GM19397 (cell line): Measurements from ENCODE around the gene TMEM269.

Experiments
- ATAC-seq: cut with Tn5 transposase; IDR thresholded peaks from one replicate; pipeline ENCODE4 v1.9.1; 2021; ENCODE audit warnings: mild to moderate bottlenecking, moderate library complexity; ENCODE audit not compliant: unreplicated experiment

Gene TMEM269, protein sequence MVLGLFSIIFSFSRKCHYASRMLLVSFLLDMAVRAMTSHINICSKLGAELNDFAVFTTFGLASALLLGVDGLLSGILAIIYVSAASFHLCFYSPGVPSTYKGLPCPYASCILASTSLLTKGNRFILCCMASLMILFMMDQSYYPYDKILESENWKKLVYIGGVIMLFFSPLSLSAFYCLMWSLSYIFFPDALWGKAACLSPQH

DNA sequence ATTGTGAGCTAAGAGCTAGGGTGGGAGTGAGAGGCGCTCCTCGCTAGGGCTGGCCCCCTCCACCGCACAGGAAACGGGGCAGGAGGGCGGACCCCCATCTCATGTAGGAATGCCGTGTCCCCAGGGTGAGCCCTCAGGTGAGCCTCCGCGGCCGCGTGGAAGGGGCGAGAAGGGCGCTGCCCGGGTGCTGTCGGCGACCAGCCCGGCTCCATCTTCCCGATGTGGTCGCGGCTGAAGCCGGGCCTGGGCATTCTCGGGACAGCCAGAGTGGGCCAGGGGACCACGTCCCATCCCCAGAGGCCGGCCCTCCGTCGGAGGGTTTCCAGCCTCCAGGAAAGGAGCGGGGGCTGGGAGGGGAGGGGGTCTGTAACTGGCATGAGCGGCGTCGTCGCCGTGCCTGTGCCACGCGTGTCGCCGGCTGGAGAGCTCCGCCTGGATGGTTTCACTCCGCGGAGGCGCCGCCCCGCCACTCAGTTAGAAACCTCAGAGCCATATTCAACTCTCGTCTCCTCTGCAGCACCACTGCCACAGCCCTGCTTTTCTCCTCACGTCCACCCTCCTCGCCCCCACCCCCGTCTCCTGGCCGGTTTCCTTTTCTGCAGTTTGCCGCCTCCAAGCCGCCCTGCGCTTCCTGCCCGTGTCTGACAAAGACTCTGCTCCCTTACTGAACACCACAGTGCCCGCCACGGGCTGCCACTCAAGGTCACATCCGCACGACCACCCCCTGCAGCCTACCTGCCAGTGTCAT lies at the start of gene TMEM269:
Gene TMEM269, plus strand, starts transcription at position 46 of the 748 bp plus-strand sequence. CDS start 4,903 bp downstream, outside the sequence.
- ATAC-seq: no peak

DNA sequence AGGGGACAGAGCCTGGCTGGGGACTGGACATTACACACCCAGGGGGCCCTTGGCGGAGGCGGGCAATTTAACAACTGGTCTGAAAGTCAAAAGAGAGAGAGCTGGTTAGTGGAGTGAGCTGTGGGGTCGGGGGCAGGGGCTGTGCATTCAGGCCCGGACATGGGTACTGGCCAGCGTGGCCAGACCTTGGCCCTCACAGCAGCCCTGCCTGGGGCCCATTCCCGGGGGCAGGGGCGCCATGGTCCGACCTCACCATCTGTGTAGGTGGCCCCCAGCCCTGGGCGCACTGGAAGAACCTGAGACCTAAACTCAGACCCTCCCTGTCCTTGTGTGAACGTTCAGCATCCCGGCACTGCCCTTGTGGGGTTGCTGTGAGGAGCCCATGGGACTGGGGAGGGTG lies 49.7 kb upstream of the TMEM269 start:
- ATAC-seq: no peak

DNA sequence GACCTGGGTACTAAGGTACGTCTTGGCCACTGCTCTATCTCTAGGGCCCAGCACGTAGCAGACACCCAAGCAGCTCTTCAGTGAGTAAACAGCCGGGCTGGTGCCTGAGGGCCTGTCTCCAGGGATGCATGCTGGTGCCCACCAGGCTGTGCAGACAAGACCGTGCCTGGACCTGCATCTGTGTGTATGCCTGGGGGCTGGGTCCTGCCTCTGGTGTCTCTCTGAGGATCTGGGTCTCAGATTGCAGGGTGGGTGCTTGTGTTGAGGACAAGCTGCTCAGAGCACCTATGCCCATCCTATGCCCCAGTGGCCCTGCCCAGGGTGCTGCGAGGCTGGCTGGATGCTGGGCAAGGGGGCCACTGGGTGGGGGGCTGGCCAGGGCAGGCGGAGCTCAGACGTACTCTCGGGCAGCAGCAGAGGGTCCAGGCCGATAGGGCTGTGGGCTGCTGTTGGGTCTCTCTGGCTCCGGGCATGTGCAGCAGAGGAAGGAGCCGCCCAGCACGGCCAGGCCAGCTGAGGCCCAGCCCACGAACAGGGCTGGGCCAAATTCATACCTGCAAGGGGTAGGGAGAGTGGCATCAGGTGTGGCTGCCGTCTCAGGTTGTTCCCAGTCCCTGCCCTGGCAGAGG lies 49.2 kb upstream of the TMEM269 start:
- ATAC-seq: no peak

DNA sequence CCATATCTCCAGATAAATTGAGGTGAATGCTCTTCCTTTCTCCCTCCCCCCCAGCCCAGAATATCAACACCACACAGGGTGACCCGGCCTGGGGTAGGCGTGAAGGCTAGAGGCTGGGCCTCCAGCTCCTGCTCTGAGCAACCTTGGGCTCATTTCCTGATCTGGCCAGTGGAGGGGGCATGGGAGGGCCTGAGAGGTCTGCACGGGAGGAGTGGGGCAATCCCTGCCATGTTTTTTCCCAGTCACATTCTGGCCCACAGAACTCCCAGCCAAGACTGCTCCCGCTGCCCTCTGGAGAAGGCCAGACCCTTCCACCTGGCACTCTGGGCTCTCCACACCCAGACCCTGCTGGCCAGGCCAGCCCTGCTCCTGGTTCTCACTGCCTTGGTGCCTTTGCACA lies 48.6 kb upstream of the TMEM269 start:
- no peak for ATAC-seq

DNA sequence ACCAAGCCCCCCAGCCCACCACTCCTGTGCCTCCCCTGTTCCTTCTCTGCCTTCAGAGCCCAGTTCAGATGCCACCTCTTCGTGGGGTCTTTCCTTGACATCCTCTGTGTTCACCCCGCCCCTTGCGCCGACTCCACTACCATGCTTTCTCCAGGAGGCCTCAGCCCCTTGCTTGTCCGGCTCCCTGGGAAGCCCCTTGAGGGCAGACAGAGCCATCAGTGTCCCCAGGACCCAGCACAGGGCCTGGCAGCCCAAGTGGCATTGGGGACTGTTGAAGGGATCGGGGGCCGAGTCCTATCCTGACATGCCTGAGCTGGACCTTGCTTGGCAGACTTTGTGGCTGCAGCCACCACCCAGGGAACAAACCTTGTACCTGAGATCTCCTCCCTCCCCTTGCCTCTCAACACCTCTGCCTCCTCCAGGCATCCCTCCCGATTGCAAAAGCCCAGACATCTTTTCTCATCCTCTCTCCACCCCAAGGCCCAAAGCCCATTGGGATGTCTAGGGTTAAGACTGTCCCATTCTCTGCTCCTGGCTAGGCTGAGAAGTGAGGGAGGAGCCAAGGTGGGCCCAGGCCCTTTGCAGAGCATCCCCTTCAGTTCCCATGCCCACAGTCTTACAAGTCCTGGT lies 48.1 kb upstream of the TMEM269 start:
- ATAC-seq: no peak

DNA sequence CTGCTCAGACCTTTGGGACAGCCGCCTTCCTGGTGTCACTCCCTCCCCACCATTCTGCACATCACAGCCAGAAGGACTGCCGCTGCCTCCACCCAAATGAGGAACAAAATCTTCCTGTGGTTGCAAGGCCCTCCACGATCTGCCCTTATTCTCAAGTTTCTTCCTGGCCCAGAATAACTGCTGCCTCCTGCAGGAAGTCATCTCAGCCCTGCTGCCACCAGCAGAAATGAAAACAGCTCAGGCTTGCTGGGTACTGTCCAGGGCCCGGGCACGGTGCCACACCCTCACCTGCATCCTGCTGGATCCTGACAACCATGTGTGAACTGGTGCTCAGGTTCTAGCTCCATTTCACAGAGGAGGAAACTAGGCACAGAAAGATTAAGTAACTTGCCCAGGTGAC lies 47.5 kb upstream of the TMEM269 start:
- no peak for ATAC-seq

DNA sequence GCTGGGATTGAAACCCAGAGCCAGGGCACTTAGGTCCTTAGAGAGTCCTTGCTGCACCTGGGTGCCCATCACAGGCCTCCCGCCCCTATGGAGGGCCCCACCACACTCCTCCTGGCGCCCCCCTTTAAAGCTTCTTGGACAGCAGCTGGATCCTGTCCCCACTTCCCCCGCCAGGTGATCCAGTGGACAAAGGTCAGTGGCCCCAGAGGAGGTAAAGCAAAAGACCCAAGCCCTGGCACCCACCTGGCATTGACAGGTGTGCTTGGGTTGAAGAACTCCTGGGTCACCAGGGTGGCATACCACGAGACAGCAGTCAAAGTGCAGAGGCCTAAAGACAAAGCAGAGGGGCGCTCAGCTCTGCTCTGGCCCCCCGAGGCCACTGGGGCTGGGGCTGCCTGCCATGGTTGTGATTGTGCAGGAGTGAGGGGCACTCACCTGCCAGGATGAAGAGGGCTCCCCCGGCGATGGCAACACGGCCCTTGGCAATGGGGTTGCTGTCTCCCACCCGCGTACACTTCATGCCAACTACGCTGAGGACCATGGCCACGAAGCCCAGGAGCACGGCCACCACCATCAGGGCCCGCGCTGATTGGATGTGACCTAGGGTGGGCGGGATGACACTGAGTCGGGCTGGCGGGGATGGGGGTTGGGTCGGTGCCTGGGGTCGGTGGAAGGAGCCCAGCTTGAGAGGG lies 46.7 kb upstream of the TMEM269 start:
- no peak for ATAC-seq

DNA sequence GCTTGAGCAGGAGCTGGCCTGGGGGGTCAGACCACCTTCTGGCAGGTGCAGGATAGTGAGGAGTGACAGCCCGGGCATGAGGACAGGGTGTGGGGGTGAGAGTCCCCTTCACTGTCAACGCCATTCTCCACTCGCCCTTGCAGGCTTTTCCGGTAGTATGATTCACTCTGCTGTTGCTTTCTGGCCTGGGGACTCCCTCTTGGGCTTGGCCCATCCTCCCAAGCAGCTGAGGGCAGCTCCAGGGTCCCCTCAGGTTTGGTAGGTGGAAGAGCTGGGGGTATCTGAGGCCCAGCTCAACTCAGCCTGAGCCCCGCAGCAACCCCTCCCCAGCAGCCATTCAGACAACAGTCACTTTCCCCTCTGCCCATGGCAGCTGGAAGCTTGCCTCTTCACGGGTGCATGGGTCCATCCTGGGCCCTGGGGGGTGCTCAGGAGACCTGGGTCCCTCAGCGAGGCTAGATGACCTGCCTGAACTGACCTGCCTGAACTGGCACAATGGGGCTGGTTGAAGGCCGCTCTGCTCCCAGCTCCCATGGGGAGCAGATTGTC lies 46.0 kb upstream of the TMEM269 start:
- ATAC-seq: no peak

DNA sequence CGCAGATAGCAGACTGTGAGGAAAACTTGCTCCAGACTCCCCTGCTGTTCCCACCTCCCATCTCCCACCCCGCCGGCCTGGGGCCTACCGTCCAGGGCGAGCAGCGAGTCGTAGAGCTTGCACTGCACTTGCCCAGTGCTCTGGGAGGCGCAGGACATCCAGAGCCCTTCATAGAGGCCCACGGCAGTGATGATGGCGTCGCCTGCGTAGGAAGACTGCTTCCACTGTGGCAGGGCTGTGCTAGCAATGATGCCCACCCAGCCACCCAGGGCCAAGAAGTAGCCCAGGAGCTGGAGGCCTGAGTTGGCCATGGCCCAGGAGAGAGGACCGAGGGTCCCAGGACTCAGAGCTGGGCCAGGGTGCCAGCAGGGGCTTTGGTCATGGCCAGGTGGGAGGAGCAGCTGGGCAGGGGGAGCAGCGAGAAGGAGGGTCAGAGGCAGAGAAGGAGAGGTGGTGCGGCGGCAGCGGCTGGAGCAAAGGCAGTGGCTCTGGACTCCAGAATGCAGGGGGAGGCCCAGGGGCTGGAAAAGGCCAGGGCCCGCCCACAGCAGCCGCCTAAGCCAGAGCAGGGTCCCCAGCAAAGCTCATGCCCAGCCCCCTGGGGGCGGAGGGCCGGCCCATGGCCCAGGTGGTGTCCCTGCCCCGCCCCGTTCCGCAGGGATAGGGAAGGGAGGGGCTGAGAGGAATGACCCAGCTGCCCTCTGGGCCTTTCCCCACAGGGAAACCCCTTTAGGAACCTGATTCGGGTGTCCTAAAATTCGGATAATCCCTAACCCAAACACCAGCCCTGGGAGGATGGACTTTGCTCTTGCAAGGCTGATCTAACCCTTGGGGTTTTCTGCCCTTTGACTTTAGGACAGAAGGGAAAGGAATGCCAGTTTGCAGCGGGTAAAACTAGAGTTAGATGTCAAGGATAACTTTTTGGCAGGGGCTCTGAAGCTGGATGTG lies 44.8 kb upstream of the TMEM269 start, which contains the start of gene CLDN19:
Gene CLDN19, minus strand, starts transcription at position 484 of the 948 bp plus-strand sequence. Its CDS starts 173 bp downstream, at position 311.
- no peak for ATAC-seq

DNA sequence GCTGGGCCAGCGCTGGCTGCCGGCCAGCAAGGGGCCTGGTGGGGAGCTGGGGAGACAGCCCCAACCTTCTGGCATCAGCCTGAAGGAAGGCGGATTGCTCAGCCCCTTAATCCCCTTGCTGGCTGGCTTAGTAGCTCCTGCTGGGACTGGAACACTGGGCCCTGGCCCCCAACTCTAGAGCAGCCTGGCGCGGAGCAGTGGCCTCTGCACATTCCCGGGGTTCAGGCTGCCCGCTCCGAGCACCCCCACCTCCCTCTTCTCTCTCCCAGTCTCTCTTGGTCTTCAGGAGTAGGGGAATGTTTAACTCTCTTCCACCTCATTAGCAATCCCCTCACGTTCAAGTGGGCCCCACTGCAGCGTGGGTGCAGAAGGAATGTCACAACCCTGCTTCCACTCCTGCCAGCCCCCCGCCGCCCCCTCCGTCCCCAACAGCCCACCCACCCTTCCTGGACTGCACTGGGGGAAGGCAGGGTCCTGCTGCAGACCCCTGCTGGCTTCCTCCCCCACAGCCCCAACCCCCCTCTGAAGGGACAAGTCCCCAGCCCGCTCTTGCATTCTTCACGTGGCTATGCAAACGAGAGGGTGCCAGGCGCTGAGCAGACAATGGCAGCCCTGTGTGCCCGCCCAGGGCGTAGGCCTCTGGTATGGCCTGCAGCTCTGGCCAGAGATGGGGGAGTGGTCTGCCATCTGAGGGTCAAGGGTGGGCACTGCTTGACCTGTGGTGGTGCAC lies 43.8 kb upstream of the TMEM269 start:
- ATAC-seq: no peak

DNA sequence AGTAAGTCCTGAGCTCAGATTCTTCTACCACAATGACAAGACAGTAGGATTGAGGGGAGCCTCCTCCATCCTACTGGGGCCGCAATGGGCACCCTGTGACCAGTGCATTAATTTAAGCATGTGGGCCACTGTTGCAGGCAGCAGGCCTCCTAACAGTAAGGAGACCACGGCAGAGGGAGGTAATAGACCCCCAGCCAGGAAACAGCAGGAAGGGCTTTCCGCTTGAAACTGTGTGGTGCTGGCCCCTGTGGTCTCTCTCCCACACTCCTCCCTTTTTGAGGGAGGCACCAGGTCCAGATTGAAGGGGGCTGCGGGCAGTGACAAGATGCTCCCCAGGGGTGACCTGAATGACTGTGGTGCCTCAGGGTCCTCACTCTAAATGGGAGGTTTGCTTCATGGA lies 43.1 kb upstream of the TMEM269 start:
- no peak for ATAC-seq

DNA sequence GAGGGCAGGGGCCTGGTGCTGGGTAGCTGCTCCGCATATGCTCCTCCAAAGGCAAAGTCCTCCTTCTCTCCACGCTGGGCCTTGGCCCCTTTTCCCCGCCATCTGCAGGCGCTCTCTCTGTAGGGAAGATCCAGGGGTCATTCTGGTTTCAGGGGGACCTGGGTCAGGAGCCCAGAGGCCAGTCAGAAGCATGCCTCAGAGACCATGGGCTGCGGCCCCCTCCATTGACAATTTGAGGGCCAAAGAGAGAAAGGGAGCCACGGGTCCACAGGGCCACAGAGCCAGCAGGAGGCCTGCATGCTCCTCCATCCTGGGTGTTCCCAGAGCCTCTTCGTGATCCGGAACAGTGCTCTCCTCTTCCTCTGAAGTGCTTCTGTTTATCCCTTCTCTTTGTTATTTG lies 42.6 kb upstream of the TMEM269 start:
- no peak for ATAC-seq

DNA sequence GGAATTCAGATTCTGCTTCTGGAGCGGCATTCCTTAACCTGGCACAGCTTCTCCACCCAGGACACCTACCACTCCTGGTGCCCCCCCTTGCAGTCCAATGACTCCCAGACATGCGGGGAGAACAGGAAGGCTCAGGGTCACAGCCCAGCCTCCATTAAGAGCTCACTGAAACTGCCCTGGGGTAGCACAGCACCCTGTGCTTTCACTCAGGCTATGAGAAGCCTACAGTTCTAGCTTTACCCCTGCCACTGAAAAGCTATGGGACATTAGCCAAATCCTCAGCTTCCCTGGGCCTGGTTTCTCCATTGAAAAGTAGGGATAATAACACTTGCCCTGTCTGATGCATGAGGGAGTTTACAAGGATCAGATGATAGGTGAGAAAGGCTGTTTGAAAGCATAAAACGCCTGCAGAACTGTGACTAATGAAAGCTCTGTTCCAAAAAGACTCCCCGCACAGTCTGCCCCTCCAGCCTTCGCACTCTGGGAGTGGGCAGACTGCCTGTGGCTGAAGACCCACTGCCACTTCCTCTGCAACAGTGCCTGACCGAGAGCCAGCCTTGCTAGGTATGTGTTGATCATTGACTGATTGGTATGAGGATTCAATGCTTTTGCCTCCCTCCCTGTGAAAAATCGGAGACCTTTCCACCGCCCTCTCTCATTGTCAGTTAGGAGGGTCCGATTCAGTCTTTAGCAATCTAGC lies 42.0 kb upstream of the TMEM269 start:
- ATAC-seq: no peak

DNA sequence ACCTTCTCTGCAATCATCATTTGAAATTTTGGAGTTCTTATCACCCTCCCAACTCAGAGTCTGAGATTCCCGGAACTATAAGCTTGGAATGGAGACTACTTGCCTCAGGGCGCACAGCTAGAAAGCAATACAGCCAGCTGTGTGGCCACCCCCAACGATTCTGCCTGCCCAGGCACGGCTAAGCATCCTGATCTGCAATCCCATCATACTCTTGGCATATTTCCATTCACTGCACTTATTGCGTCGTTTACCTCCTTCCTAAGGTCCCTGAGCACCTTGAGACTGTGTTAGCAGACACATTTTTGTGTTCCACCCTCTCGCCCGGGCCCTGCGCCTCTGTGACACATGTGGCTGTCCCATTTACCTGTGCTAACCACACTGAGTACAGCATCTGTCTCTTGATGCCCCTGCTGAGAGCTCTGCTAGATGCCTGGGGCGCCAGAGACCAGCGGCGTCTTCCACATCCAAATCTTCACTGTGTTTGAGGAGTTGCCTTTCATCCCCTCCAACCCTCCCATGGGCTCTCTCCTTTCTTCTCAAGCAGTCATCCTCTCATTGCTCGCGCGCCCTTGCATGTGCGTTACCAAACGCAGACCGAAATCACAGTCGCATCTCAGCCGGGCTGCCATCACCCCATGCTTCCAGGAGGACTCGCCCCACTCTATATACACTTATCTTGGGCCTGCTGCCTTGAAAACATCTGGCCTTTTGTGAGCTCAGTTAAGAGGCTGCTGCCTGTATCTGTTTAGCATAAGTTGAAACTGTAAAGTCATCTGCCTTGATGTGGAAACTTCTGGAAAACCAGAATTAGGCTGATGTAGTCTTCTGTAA lies 41.3 kb upstream of the TMEM269 start:
- no peak for ATAC-seq

DNA sequence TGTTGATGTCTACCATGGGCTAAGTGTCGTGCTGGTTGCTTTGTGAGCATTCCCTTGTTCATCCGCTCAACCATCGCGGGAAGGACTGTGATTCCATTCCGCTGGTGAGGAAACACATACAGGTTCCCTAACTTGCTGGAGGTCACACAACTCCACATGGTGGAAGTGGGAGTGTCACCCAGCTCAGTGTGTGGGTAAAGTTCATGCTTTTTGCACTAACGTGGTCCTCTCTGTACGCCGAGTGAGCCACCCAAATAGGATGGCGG lies 40.7 kb upstream of the TMEM269 start:
- ATAC-seq: no peak

DNA sequence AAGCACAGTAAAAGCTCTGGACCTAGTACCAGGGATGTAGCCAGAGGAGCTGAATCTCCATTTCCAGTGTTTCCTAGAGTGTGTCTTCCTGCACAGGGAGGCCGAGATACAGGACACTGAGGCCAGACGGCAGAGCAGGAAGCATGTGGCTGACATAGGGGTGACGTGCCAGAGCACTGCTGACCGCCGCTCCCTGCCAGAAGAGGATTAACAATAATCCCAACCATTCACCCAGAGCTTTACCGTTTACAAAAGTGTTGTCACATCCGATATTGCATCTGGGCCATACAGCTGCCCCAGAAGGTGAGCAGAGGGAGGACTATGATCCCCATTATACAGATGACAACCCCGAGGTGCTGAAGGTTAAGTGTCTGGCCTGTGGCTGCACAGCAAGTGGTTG lies 38.9 kb upstream of the TMEM269 start:
- no peak for ATAC-seq

DNA sequence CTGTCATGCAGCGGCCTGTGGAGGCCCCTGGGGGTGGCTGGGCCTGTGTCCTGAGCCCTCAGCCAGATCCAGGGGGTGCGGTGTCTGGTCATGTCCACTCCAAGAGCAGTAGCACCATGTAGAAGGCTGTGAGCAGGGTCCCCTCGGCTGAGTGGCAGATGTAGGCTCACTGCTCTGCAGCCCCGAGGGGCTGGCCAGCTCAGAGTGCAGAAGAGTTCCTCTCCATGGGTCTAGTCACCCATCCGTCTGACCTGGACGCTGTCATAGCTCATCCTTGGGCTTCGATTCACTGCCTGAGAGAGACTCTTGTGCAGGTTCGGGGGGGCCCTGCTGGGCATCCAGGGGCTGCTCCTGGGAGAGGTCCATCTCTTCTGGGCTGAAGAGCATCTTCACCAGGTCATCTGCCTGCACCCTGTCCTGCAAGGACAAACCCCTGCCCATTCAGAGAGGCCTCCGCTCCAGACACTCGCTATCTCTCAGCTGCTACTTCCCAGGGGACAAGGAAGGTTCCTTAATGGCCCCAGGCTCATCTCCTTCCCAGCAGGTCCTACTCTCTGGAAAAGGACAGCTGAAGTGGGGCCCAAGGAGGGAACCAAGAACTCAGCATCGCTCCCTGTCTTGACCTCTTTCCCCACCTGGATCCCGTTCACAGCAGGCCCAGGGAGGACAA lies 38.2 kb upstream of the TMEM269 start:
- ATAC-seq: no peak
